ENCODE results near the gene EPHB4. TPM values are rescaled to one million over a fixed set of nuclear protein-coding genes. Genes with fewer than 3 reads are reported as not detected.

The EPHB4 gene
- total RNA-seq, 1 donor: 82.0 TPM

GRCh38 chr7:100867040-100867775 is 39.9 kb upstream of the EPHB4 start, which contains the start of gene TRIP6:
Gene TRIP6 (plus strand): TSS chr7:100867387. CDS start chr7:100867498, 111 bp downstream.
- DNase-seq (ENCODE audit: low read depth): peak; percentile 93
- H3K4me3 ChIP-seq (ENCODE audit: low read depth, low read length): peak within 1 kb of the TSS; percentile 87
- TF ChIP-seq, protein P1, sequence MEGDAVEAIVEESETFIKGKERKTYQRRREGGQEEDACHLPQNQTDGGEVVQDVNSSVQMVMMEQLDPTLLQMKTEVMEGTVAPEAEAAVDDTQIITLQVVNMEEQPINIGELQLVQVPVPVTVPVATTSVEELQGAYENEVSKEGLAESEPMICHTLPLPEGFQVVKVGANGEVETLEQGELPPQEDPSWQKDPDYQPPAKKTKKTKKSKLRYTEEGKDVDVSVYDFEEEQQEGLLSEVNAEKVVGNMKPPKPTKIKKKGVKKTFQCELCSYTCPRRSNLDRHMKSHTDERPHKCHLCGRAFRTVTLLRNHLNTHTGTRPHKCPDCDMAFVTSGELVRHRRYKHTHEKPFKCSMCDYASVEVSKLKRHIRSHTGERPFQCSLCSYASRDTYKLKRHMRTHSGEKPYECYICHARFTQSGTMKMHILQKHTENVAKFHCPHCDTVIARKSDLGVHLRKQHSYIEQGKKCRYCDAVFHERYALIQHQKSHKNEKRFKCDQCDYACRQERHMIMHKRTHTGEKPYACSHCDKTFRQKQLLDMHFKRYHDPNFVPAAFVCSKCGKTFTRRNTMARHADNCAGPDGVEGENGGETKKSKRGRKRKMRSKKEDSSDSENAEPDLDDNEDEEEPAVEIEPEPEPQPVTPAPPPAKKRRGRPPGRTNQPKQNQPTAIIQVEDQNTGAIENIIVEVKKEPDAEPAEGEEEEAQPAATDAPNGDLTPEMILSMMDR (IDR thresholded peaks at IDR 0.05; ENCODE audit: insufficient read depth, low read depth, low read length): no peak

GRCh38 chr7:100866729-100867039 is 39.4 kb upstream of the EPHB4 start:
- TF ChIP-seq, protein P1 (IDR thresholded peaks at IDR 0.05; ENCODE audit: insufficient read depth, low read depth, low read length): no peak
- no peak for DNase-seq (ENCODE audit: low read depth)
- H3K4me3 ChIP-seq (ENCODE audit: low read depth, low read length): peak overlapping the region; percentile 87

DNA sequence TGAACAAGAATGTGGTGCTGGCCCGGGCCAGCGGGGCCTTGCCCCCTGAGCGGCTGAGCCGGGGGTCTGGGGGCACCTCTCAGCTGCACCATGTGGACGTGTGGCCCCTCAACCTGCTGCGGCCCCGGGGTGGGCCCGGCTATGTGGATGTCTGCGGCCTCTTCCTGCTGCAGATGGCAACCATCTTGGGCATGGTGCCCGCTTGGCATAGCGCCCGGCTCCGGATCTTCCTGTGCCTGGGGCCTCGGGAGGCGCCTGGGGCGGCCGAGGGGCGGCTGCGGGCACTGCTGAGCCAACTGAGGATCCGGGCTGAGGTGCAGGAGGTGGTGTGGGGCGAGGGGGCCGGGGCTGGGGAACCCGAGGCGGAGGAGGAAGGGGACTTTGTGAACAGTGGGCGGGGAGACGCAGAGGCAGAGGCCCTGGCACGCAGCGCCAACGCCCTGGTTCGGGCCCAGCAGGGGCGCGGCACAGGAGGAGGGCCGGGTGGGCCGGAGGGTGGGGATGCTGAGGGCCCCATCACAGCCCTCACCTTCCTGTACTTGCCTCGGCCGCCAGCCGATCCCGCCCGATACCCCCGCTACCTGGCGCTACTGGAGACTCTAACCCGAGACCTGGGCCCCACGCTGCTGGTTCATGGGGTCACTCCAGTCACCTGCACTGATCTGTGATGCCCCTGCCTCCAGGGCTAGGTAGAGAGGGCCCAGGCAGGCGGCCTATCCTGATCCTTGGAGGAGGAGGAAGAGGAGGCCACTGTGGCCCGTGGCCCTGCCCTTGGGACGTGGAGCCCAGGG is 38.8 kb upstream of the EPHB4 start:
- H3K4me3 ChIP-seq (ENCODE audit: low read depth, low read length): no peak overlapping the region
- no peak for DNase-seq (ENCODE audit: low read depth)
- TF ChIP-seq, protein P1 (IDR thresholded peaks at IDR 0.05; ENCODE audit: insufficient read depth, low read depth, low read length): no peak

DNA sequence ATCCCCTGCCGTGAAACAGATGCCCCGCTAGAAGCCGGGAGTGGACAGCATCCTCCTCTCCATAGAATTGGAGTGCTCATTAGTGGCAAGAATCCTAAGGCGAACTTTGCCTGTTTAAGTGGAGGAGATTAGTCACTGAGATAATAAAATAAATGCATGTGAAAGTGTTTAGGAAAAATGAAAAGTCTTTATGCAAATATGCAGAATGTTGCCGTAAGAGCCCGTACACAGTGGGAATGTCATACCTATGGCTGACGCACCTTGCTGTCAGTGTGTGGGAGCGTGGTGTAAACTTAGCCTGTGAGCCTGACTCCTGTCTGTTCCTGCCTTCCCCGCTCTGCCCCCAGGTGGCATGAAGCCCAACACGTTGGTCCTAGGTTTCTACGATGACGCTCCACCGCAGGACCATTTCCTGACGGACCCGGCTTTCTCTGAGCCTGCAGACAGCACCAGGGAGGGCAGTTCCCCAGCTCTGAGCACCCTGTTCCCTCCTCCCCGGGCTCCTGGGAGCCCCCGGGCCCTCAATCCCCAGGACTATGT is 38.1 kb upstream of the EPHB4 start:
- TF ChIP-seq, protein P1 (IDR thresholded peaks at IDR 0.05; ENCODE audit: insufficient read depth, low read depth, low read length): no peak
- no peak overlapping the region for H3K4me3 ChIP-seq (ENCODE audit: low read depth, low read length)
- no peak for DNase-seq (ENCODE audit: low read depth)

DNA sequence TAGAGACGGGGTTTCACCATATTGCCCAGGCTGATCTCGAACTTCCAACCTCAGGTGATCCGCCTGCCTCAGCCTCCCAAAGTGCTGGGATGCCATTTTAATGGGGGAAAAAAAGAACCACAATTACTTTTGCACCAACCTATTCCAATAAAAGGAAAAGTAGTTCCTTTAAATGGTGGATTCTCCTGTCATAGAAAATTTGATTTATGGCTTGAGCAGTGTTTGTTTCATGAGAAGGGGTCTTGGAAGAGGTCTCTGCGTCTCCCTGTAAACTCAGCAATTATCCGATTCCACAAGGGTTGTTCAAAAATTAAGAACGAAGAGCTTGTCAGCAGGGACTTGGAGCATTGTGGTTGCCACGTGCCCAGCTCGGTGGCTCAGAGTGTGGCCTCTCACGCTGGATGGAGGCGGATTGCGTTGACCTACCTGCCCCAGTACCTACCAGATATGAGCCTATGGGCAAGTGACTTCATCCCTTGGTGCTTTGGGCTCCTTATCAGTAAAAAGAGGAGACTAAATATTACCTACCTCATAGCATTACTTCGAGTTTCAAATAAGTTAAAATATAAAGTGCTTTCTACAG is 37.0 kb upstream of the EPHB4 start:
- TF ChIP-seq, protein P1 (IDR thresholded peaks at IDR 0.05; ENCODE audit: insufficient read depth, low read depth, low read length): no peak
- H3K4me3 ChIP-seq (ENCODE audit: low read depth, low read length): no peak overlapping the region
- no peak for DNase-seq (ENCODE audit: low read depth)

DNA sequence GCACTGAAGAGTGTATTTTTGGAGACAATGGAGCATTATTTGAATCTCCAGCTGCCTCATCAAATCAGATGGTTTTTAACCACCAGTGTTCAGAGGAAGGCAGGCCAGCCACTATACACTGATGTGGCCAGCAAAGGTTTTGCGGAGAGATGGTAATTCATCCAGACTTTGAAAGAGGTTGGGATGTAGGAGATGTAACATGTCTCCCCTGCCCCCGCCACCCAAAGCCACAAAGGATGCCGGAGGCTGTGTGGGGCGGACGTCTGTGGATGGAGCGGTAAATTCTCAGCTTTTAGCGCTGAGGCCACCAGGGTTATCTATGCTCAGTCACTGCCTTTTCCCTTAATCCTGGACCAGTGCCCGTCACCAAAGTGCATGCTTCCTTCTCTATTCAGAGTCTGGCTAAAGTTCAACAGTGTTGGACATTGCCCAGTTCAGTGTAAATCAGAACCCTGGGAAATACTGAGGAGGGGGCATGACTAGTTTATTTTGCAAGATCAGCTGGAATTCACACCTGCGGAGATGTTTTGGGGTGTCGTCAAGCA is 36.2 kb upstream of the EPHB4 start:
- no peak overlapping the region for H3K4me3 ChIP-seq (ENCODE audit: low read depth, low read length)
- TF ChIP-seq, protein P1 (IDR thresholded peaks at IDR 0.05; ENCODE audit: insufficient read depth, low read depth, low read length): no peak
- DNase-seq (ENCODE audit: low read depth): no peak
